Smooth muscle cell (in vitro differentiated cells): ENCODE measurements around the gene FBXO17. TPM values are rescaled to one million over a fixed set of nuclear protein-coding genes. Genes with fewer than 3 reads are reported as not detected.

ENCODE experiments used
- DNase-seq: peaks from one replicate; lab custom pipeline; 2025; ENCODE audit not compliant: unreplicated experiment; lab: John Stamatoyannopoulos, UW
- H2AFZ ChIP-seq: fragments of 200-600 bp; sonication (generic); 2 replicates; pipeline ENCODE4 v1.6.0; 2016; ENCODE audit warnings: antibody characterized with exemption, low read depth, mild to moderate bottlenecking
- H3F3A ChIP-seq: fragments of 200-600 bp; sonication (generic); 2 replicates; pipeline ENCODE4 v1.6.0; 2017; ENCODE audit warnings: antibody characterized with exemption, low read depth
- H3K27ac ChIP-seq: fragments of 200-600 bp; sonication (generic); 2 replicates; pipeline ENCODE4 v1.5.1; 2016; ENCODE audit warnings: low read depth, mild to moderate bottlenecking
- H3K27me3 ChIP-seq: fragments of 200-600 bp; sonication (generic); 2 replicates; pipeline ENCODE4 v1.6.1; 2016; ENCODE audit warnings: low read depth, mild to moderate bottlenecking
- H3K36me3 ChIP-seq: fragments of 200-600 bp; sonication (generic); 2 replicates; pipeline ENCODE4 v1.5.1; 2016; ENCODE audit warnings: low read depth
- H3K4me1 ChIP-seq: fragments of 200-600 bp; sonication (generic); 2 replicates; pipeline ENCODE4 v1.5.1; 2016; ENCODE audit warnings: low read depth
- H3K4me2 ChIP-seq: fragments of 200-600 bp; sonication (generic); 2 replicates; pipeline ENCODE4 v1.6.0; 2016; ENCODE audit warnings: mild to moderate bottlenecking
- H3K4me3 ChIP-seq: fragments of 200-600 bp; sonication (generic); 2 replicates; pipeline ENCODE4 v1.5.1; 2016; ENCODE audit warnings: mild to moderate bottlenecking
- H3K79me2 ChIP-seq: fragments of 200-600 bp; sonication (generic); 2 replicates; pipeline ENCODE4 v1.6.0; 2016; ENCODE audit warnings: low read depth, mild to moderate bottlenecking
- H3K9ac ChIP-seq: fragments of 200-600 bp; sonication (generic); 2 replicates; pipeline ENCODE4 v1.6.0; 2016; ENCODE audit warnings: low read depth
- H3K9me3 ChIP-seq: fragments of 200-600 bp; sonication (generic); replicated peaks from 2 replicates; pipeline ENCODE4 v1.5.1; 2016; ENCODE audit warnings: low read depth
- H4K20me1 ChIP-seq: fragments of 200-600 bp; sonication (generic); 2 replicates; pipeline ENCODE4 v1.6.0; 2016; ENCODE audit warnings: low read depth
- CTCF ChIP-seq: fragments of 200-600 bp; sonication (generic); IDR thresholded peaks from 2 replicates; pipeline ENCODE4 v1.5.1; 2017; ENCODE audit warnings: borderline replicate concordance, mild to moderate bottlenecking, antibody characterized with exemption; ENCODE audit not compliant: insufficient read depth, poor library complexity, severe bottlenecking
- WGBS: methylation state at CpG from one replicate; pipeline ENCODE4 v1.1.7; 2016; ENCODE audit warnings: low lambda C conversion rate; 5-methylcytosine and 5-hydroxymethylcytosine counted together
- polyA plus RNA-seq: library from polyadenylated mRNA; unstranded; fragments of >200 nt; fragmentation: Nextera tagmentation; extraction: Ambion mirVana; gene quantifications from 2 replicates; pipeline ENCODE4 v1.2.1, GENCODE V29; 2016
- total RNA-seq: library from RNA; depleted of rRNA; stranded (reverse); fragments of >200 nt; gene quantifications from 2 replicates; pipeline ENCODE4 v1.2.3, GENCODE V29; 2014

FBXO17 gene
- total and polyA plus RNA-seq, 2 experiments from 2014 or later, result 8.2 to 17.9 TPM

- Histone ChIP-seq H3K79me2 (peaks cover 30% of the 10 kb centered on the region), H4K20me1 (no peaks in the 10 kb centered on the region), H3K4me1 (peaks cover 4% of the 10 kb centered on the region), H3K9me3 (no peaks in the 10 kb centered on the region), H3K4me2 (peak within 1 kb of the TSS; percentile 88), H2AFZ (peak within 1 kb of the TSS; percentile 97), H3K27ac (peak within 1 kb of the TSS; percentile 91), H3K4me3 (peak within 1 kb of the TSS; percentile 89), H3K36me3 (no peaks in the 10 kb centered on the region), H3F3A (no peaks in the 10 kb centered on the region), H3K9ac (peak within 1 kb of the TSS; percentile 95), H3K27me3 (no peaks in the 10 kb centered on the region)
- no peak for DNase-seq
- WGBS, result under 1% methylated on average over 40 of the region's 40 CpGs
- no peak for TF ChIP-seq CTCF
Observed at GRCh38 chr19:38930776-38931520, 44.6 kb downstream of the FBXO17 start, which contains the start of gene MRPS12. Gene MRPS12, plus strand, starts transcription at chr19:38930944. Its CDS starts 351 bp downstream, at chr19:38931295.

GRCh38 chr19:38929929-38930775, 45.4 kb downstream of the FBXO17 start, which contains the start of gene SARS2:
Gene SARS2, minus strand, starts transcription at chr19:38930763. Its CDS starts 27 bp downstream, at chr19:38930736.
- no peaks in the 10 kb centered on the region for H3F3A ChIP-seq
- H3K4me2 ChIP-seq, result peak within 1 kb of the TSS; percentile 88
- no peaks in the 10 kb centered on the region for H3K36me3 ChIP-seq
- no peaks in the 10 kb centered on the region for H4K20me1 ChIP-seq
- H3K4me3 ChIP-seq, result peak within 1 kb of the TSS; percentile 89
- no peaks in the 10 kb centered on the region for H3K9me3 ChIP-seq
- peak; percentile 99 for DNase-seq
- peak within 1 kb of the TSS; percentile 95 for H3K9ac ChIP-seq
- no peaks in the 10 kb centered on the region for H3K27me3 ChIP-seq
- TF ChIP-seq CTCF, result peak; percentile 98
- 4% methylated on average over 49 of the region's 49 CpGs for WGBS
- H3K79me2 ChIP-seq, result peaks cover 30% of the 10 kb centered on the region
- H2AFZ ChIP-seq, result peak within 1 kb of the TSS; percentile 97
- H3K27ac ChIP-seq, result peak within 1 kb of the TSS; percentile 91
- peaks cover 4% of the 10 kb centered on the region for H3K4me1 ChIP-seq

GRCh38 chr19:38928391-38929001, 47.0 kb downstream of the FBXO17 start:
- no peak for DNase-seq
- Histone ChIP-seq H3K4me1 (peaks cover 4% of the 10 kb centered on the region), H3K36me3 (no peaks in the 10 kb centered on the region), H3K27ac (no peak overlapping the region), H3K9me3 (no peaks in the 10 kb centered on the region), H3K4me3 (no peak overlapping the region), H2AFZ (no peak overlapping the region), H3K27me3 (no peaks in the 10 kb centered on the region), H3K9ac (no peak overlapping the region), H4K20me1 (no peaks in the 10 kb centered on the region), H3K79me2 (peaks cover 30% of the 10 kb centered on the region), H3F3A (no peaks in the 10 kb centered on the region), H3K4me2 (no peak overlapping the region)
- 97% methylated on average over 4 of the region's 4 CpGs for WGBS
- TF ChIP-seq CTCF, result no peak
